VCaP (cell line): ENCODE measurements around the gene HBB.

ENCODE experiments used
- H3K27ac ChIP-seq: fragments of 450-650 bp; 2 replicates; pipeline ENCODE4 v1.5.1; 2017
- TF ChIP-seq, protein P1 (sequence below): fragments of 450-650 bp; conservative IDR thresholded peaks from 2 replicates; pipeline ENCODE4 v1.5.1; 2017; ENCODE audit warnings: mild to moderate bottlenecking, moderate library complexity

The HBB gene

GRCh38 chr11:5237420-5237819, 10.5 kb upstream of the HBB start:
- TF ChIP-seq, protein P1, sequence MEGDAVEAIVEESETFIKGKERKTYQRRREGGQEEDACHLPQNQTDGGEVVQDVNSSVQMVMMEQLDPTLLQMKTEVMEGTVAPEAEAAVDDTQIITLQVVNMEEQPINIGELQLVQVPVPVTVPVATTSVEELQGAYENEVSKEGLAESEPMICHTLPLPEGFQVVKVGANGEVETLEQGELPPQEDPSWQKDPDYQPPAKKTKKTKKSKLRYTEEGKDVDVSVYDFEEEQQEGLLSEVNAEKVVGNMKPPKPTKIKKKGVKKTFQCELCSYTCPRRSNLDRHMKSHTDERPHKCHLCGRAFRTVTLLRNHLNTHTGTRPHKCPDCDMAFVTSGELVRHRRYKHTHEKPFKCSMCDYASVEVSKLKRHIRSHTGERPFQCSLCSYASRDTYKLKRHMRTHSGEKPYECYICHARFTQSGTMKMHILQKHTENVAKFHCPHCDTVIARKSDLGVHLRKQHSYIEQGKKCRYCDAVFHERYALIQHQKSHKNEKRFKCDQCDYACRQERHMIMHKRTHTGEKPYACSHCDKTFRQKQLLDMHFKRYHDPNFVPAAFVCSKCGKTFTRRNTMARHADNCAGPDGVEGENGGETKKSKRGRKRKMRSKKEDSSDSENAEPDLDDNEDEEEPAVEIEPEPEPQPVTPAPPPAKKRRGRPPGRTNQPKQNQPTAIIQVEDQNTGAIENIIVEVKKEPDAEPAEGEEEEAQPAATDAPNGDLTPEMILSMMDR, result no peak
- H3K27ac ChIP-seq, result no peak overlapping the region

DNA sequence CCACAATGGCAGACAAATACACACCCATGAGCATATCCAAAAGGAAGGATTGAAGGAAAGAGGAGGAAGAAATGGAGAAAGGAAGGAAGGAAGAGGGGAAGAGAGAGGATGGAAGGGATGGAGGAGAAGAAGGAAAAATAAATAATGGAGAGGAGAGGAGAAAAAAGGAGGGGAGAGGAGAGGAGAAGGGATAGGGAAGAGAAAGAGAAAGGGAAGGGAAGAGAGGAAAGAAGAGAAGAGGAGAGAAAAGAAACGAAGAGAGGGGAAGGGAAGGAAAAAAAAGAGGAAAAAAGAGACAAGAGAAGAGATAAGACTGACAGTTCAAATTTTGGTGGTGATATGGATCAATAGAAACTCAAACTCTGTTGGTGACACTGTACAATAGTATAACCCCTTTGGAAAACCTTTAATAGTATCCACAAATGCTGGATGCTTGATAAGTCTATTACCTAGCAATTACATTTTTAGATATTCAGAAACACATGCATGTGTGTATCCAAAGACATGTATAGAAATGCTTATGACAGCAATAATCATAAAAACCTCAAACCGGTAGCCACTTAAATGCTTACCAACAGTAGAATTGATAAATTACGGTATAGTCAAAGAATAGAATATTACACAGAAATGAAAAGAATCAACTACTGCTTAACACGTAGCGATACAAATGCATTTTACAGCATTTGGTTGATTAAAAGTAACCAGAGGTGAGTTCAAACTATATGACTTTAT, 8.7 kb upstream of the HBB start:
- no peak overlapping the region for H3K27ac ChIP-seq
- TF ChIP-seq, protein P1, result no peak

GRCh38 chr11:5234381-5234834, 7.5 kb upstream of the HBB start, which contains the start of gene HBD:
HBD (minus strand) TSS chr11:5234483; CDS start chr11:5234433, 50 bp downstream.
- H3K27ac ChIP-seq, result no peak within 1 kb of the TSS
- TF ChIP-seq, protein P1, result no peak

DNA sequence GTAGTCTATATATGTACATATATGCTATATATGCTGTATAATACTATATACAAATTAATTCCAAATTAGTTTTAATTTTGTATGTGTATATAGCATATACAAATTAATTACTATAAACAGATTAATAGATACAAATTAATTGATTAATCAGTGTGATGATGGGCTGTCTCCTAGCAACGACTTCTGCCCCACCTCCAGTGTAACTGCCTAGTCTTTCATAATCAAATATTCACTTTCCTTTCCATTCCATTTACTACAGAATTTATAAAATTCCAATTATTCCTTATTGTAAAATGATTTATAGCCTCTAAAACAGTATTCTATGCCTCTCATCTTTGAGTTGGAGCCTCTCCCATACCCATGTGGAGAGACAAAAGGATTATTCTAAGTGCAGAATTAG, 6.4 kb upstream of the HBB start:
- TF ChIP-seq, protein P1, result no peak
- H3K27ac ChIP-seq, result no peak overlapping the region

GRCh38 chr11:5232821-5233220, 6.0 kb upstream of the HBB start:
- TF ChIP-seq, protein P1, result no peak

DNA sequence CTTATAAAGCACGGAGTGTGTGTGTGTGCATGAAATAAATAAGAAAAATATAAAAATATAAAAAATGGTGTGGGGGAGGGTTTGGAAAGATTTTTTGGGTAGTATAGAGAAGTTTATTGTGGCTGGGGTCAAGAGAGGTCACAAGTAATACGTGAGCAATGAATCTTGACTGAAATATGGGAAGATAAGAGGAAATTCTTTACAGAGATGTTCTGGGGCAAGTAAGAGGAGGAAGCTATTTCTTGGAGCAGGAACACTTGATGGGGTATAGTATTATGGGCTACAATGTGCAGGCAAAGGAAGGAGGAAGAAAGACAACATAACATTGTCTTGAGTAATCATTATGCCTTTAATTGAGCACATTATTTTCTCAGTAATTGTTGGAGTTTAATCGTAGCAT, 5.3 kb upstream of the HBB start:
- TF ChIP-seq, protein P1, result no peak

More at GRCh38 chr11:5232821-5233220, 6.0 kb upstream of the HBB start:
- H3K27ac ChIP-seq, result no peak overlapping the region

GRCh38 chr11:5231111-5231510, 4.2 kb upstream of the HBB start:
- no peak overlapping the region for H3K27ac ChIP-seq
- TF ChIP-seq, protein P1, result no peak

More for the DNA sequence above, 5.3 kb upstream of the HBB start:
- no peak overlapping the region for H3K27ac ChIP-seq
